Measurements from ENCODE around the gene SKA1.

GRCh38 chr18:50410008-50410407 is 35.2 kb downstream of the SKA1 start:
- TF ChIP-seq MAX (IDR thresholded peaks at IDR 0.05; ENCODE audit: low read depth, low read length) (no peak), POLR2A (IDR thresholded peaks at IDR 0.05; ENCODE audit: extremely low read depth, insufficient read length) (no peak), CTCF (IDR thresholded peaks at IDR 0.05; ENCODE audit: low read depth, low read length) (no peak)
